Measurements from ENCODE around the gene NXN. TPM values are rescaled to one million over a fixed set of nuclear protein-coding genes. Genes with fewer than 3 reads are reported as not detected.

The NXN gene
- polyA plus RNA-seq, 3 donors, result not detected

DNA sequence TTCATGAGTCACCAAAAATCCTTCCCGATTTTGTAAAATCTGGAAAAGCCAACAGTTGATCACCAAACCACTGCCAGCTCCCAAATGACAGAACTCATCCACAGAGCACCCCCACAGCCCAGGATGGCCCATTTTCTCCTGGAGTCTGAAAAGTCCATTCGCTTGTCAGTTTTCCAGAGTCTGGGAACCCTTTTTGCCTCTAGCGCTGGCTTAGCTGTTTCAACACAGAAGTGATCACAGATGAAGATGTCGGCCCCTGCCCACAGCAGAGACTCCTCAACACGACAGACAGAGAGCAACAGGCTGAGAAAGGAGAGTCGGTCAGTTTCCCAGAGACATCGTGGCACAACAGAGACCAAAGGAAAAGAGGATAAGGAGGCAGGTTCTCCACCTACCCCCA lies 66.4 kb downstream of the NXN start:
- no peak overlapping the region for H2AFZ ChIP-seq (ENCODE audit: insufficient read depth, low read depth, low read length, poor library complexity, severe bottlenecking)
- WGBS (ENCODE audit: insufficient coverage), result 96% methylated on average over 3 of the region's 7 CpGs
- no peak overlapping the region for H3K27ac Mint-ChIP-seq
- no peaks in the 10 kb centered on the region for H3K4me1 ChIP-seq (ENCODE audit: control insufficient read depth in 1 of 2, insufficient read depth in 2 of 2, low read length in 2 of 2)
- H3K9me3 Mint-ChIP-seq, result peaks cover 0 to 20% (median 3%) of the 10 kb centered on the region in 7 donors
- H3K9ac ChIP-seq (ENCODE audit: insufficient read depth, low read length, poor library complexity, severe bottlenecking), result no peak overlapping the region
- H3K4me3 Mint-ChIP-seq, result no peak overlapping the region
- DNase-seq, result no peak
- no peaks in the 10 kb centered on the region for H3K36me3 ChIP-seq (replicated peaks in 1 of 2; ENCODE audit: control insufficient read depth in 1 of 2, insufficient read depth in 2 of 2, low read length in 2 of 2)
- H4K20me1 ChIP-seq (ENCODE audit: insufficient read depth, low read length), result no peaks in the 10 kb centered on the region
- intact Hi-C loops (cut with micrococcal nuclease), result no loop called here
- H3K9me3 ChIP-seq (replicated peaks in 1 of 2; ENCODE audit: control insufficient read depth in 1 of 2, insufficient read depth in 1 of 2, low read length in 2 of 2), result no peaks in the 10 kb centered on the region
- TF ChIP-seq, protein P1, sequence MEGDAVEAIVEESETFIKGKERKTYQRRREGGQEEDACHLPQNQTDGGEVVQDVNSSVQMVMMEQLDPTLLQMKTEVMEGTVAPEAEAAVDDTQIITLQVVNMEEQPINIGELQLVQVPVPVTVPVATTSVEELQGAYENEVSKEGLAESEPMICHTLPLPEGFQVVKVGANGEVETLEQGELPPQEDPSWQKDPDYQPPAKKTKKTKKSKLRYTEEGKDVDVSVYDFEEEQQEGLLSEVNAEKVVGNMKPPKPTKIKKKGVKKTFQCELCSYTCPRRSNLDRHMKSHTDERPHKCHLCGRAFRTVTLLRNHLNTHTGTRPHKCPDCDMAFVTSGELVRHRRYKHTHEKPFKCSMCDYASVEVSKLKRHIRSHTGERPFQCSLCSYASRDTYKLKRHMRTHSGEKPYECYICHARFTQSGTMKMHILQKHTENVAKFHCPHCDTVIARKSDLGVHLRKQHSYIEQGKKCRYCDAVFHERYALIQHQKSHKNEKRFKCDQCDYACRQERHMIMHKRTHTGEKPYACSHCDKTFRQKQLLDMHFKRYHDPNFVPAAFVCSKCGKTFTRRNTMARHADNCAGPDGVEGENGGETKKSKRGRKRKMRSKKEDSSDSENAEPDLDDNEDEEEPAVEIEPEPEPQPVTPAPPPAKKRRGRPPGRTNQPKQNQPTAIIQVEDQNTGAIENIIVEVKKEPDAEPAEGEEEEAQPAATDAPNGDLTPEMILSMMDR (IDR thresholded peaks at IDR 0.05), result no peak
- peaks cover 28 to 54% (median 29%) of the 10 kb centered on the region in 3 donors for H3K27me3 Mint-ChIP-seq (ENCODE audit: low read depth in 3 of 3)
- H3K27ac ChIP-seq (ENCODE audit: low read depth in 1 of 2, low read length in 2 of 2), result no peak overlapping the region
- H3K4me3 ChIP-seq (replicated peaks in 1 of 3; ENCODE audit: low read depth in 2 of 3, low read length in 3 of 3), result no peak overlapping the region
- H3K4me2 ChIP-seq (replicated peaks; ENCODE audit: extremely low read depth, low read length, poor library complexity, severe bottlenecking), result no peak overlapping the region
- H3K4me1 Mint-ChIP-seq, result no peaks in the 10 kb centered on the region
- H3K79me2 ChIP-seq (ENCODE audit: insufficient read depth, low read length), result no peaks in the 10 kb centered on the region
- no peaks in the 10 kb centered on the region for H3K36me3 Mint-ChIP-seq
- H3K27me3 ChIP-seq (ENCODE audit: control insufficient read depth in 2 of 2, insufficient read depth in 2 of 2, low read length in 2 of 2), result peaks cover 0 to 3% of the 10 kb centered on the region in 2 donors

DNA sequence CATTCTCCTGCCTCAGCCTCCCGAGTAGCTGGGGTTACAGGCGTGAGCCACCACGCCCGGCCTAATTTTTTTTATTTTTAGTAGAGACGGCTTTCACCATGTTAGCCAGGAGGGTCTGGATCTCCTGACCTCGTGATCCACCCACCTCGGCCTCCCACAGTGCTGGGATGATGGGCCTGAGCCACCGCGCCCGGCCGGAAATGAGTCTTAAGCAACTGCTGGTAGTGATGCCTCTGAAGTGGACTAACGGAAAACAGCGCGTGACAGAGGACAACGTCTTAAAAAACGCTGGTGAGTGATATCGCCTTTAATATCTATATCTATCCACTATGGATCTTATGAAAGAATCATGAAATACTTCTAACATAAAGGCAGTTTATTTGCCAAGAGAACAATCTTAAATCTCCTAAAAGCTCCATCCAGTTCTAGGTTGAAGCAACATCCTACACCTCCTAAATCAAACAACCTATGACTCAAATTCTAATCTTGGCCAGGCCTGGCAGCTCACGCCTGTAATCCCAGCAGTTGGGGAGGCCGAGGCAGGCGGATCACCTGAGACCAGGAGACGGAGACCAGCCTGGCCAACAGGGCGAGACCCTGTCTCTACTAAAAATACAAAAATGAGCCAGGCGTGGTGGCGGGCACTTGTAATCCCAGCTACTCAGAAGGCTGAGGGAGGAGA lies 69.8 kb downstream of the NXN start:
- Mint-ChIP-seq H3K4me3 (peak overlapping the region in 1 of 2 donors; percentile 70), H3K9me3 (peaks cover 0 to 4% (median 0%) of the 10 kb centered on the region in 7 donors), H3K36me3 (no peaks in the 10 kb centered on the region), H3K27ac (peak overlapping the region in 3 of 7 donors; percentile 32 to 43 (median 40)), H3K27me3 (ENCODE audit: low read depth in 3 of 3) (peaks cover 33 to 77% (median 52%) of the 10 kb centered on the region in 3 donors), H3K4me1 (peaks cover 7% of the 10 kb centered on the region)
- H3K9ac ChIP-seq (ENCODE audit: insufficient read depth, low read length, poor library complexity, severe bottlenecking), result no peak overlapping the region
- H3K4me1 ChIP-seq (ENCODE audit: control insufficient read depth in 1 of 2, insufficient read depth in 2 of 2, low read length in 2 of 2), result peaks cover 0 to 2% of the 10 kb centered on the region in 2 donors
- intact Hi-C loops (cut with micrococcal nuclease), result no loop called here
- H3K36me3 ChIP-seq (replicated peaks in 1 of 2; ENCODE audit: control insufficient read depth in 1 of 2, insufficient read depth in 2 of 2, low read length in 2 of 2), result no peaks in the 10 kb centered on the region
- no peak overlapping the region for H3K4me2 ChIP-seq (replicated peaks; ENCODE audit: extremely low read depth, low read length, poor library complexity, severe bottlenecking)
- peak in 1 of 3 donors; percentile 3 for DNase-seq
- no peaks in the 10 kb centered on the region for H3K79me2 ChIP-seq (ENCODE audit: insufficient read depth, low read length)
- no peak overlapping the region for H2AFZ ChIP-seq (ENCODE audit: insufficient read depth, low read depth, low read length, poor library complexity, severe bottlenecking)
- no peaks in the 10 kb centered on the region for H4K20me1 ChIP-seq (ENCODE audit: insufficient read depth, low read length)
- no peaks in the 10 kb centered on the region for H3K9me3 ChIP-seq (replicated peaks in 1 of 2; ENCODE audit: control insufficient read depth in 1 of 2, insufficient read depth in 1 of 2, low read length in 2 of 2)
- H3K27me3 ChIP-seq (ENCODE audit: control insufficient read depth in 2 of 2, insufficient read depth in 2 of 2, low read length in 2 of 2), result peaks cover 6 to 22% of the 10 kb centered on the region in 2 donors
- WGBS (ENCODE audit: insufficient coverage), result 88% methylated on average over 19 of the region's 24 CpGs
- TF ChIP-seq, protein P1 (IDR thresholded peaks at IDR 0.05), result no peak
- H3K4me3 ChIP-seq (replicated peaks in 1 of 3; ENCODE audit: low read depth in 2 of 3, low read length in 3 of 3), result no peak overlapping the region
- H3K27ac ChIP-seq (ENCODE audit: low read depth in 1 of 2, low read length in 2 of 2), result no peak overlapping the region
